CD4-positive, alpha-beta T cell treated with Interleukin-12 subunit alpha and Interleukin-12 subunit beta, for 1 hour (primary cell): ENCODE data around the gene IFNG.

Source experiments
- DNase-seq: peaks from one replicate; pipeline ENCODE4 v3.0.0-alpha.2; 2020

The IFNG gene

DNA sequence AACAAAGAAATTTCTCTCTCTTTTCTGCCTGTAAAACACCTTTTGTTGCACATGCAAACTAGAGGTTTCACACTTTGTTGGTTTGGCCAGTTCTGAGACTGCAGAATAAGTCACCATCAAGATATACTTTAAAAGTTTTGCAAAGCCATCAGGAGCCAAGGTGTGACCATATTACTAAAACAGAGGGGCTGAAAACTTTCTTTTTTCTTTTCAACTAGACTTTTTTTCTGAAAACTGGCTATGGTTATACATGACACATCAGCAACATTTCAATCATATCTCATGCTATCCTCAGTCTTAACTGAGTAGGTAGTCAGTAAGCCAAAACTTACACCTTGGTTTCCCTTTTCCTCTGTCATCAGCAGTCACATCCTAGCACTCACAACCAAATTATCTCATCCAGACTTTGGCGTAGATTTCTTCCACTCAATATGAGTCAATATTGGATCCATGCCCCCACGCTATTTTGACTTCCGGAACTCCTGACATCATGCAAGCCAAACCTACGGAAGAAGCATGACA is 4.1 kb upstream of the IFNG start:
- DNase-seq: peak; percentile 25

DNA sequence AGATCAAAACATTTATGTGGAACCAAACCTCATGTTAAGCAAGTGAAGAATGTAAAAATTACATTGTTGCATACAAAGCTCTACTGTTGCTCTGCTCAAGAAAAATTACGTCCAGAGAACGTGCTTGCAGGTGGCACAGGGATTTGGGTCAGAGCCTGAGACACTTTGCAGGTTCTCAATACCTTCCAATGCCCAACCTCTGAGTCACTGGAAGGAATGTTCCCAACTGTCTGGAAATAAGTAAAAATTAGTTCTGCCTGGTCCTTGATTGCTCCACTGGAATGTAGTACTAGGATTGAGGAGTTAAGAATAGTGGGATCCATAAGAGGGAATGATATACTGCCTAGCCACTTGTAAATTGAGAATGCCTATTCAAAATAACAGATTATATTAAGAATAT is 2.8 kb upstream of the IFNG start:
- DNase-seq: no peak

DNA sequence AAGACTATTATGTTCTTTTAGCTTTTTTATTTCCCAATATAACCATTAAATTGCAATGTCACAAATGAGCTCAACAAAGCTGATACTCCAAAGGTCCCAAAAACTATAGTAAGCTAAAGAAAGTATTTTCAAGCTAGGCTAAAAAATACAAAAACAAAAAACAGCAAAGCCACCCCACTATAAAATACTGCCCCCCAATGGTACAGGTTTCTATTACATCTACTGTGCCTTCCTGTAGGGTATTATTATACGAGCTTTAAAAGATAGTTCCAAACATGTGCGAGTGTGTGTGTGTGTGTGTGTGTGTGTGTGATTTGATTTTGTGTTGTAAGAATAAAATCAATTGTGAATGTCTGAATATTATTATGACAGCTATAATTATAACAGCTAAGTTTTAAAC is 1.1 kb downstream of the IFNG start:
- peak; percentile 72 for DNase-seq

DNA sequence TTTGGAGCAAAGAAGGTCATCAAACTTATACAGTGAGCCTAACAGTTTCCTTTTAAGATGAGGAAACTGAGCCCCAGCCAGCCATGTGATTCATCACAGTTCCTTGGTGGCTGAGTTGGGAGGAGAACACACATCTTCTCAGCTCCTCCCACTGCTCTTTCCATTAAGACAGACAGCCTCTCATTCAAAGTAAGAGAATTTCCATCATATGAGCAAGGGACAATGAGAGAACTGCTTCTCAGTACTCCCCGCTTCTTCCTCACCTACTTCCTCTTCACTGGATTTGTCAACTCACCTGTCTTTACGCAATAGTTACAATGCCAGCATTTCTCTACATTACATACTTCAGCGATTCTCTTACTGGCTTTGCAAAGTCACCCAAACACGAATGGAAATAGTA is 2.2 kb downstream of the IFNG start:
- peak; percentile 20 for DNase-seq

- no peak for DNase-seq
Measured at GRCh38 chr12:68156636-68157035, 2.9 kb downstream of the IFNG start.

- no peak for DNase-seq
Measured at GRCh38 chr12:68154779-68155178, 4.8 kb downstream of the IFNG start.

DNA sequence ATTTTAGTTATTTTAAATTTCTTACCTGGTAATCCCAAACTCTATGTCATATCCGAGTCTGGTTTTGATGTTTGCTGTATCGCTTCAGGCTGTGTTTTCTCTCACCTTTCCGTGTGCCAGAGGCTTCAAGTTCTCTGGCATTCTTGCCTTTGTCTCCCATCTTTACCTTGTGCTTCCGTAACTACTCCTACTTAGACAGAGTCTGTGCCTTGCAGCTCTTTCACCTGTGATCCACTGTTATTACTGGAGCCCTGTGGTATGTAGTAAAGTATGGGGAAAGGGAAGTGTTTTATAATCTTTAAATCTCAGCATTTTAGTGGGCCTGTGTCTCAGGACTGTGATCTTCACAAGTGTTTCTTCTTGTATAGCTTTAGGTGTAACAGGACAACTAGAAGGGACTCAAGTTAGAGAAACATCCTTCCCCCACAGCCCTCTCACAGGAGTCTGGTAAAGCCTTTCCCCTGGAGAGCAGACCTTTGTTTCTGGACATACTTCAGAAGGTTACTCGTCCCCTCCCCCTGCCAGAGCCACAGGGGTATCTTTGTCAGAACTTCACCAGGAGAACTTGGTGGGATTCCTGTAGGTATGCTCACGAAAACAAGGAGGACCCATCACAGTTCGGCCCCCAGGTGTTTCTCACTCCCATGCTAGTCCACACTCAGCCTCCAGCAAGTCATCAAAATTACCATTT is 11.1 kb downstream of the IFNG start:
- no peak for DNase-seq

- DNase-seq: no peak
Measured at GRCh38 chr12:68140556-68140955, 19.0 kb downstream of the IFNG start.

GRCh38 chr12:68139941-68140340 is 19.6 kb downstream of the IFNG start:
- DNase-seq: no peak

DNA sequence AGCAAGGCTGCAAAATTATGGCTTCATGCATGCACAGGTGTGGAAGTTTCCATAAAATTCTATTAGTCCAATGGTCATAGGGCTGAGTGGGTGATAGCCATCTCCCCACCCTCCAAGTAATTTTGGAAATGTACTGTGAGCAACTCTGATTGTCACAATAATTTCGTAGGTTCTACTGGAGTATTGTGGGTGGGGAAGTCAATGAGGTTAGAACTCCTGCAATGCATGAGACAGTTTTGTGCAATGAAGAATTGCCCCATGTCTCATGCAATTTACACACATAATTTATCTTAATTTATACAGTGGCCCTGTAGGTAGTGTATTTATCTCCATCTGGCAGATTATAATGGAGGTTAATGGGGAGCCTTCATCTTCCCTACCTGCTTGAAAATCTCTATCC is 20.5 kb downstream of the IFNG start:
- no peak for DNase-seq

- no peak for DNase-seq
Measured at GRCh38 chr12:68138480-68138879, 21.1 kb downstream of the IFNG start.

GRCh38 chr12:68137335-68137830 is 22.2 kb downstream of the IFNG start:
- peak; percentile 18 for DNase-seq

- DNase-seq: no peak
Measured at GRCh38 chr12:68135520-68135919, 24.0 kb downstream of the IFNG start.

GRCh38 chr12:68131867-68132414 is 27.6 kb downstream of the IFNG start:
- no peak for DNase-seq

DNA sequence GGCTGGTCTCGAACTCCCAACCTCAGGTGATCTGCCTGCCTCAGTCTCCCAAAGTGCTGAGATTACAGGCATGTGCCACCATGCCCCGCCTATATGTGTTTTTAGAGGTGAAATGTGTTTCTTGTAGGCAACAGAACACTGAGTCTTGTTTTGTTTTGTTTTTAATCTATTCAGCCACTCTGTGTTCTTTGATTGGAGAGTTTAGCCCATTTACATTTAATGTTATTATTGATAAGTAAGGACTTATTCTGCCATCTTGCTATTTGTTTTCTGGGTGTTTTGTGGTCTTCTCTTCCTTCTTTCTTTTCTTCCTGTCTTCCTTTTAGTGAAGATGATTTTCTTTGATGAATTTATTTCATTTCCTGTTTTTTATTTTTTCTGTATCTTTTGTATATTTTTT is 29.6 kb downstream of the IFNG start:
- DNase-seq: no peak

- DNase-seq: no peak
Measured at GRCh38 chr12:68122236-68122920, 37.2 kb downstream of the IFNG start.

- DNase-seq: no peak
Measured at GRCh38 chr12:68121143-68121542, 38.4 kb downstream of the IFNG start.

DNA sequence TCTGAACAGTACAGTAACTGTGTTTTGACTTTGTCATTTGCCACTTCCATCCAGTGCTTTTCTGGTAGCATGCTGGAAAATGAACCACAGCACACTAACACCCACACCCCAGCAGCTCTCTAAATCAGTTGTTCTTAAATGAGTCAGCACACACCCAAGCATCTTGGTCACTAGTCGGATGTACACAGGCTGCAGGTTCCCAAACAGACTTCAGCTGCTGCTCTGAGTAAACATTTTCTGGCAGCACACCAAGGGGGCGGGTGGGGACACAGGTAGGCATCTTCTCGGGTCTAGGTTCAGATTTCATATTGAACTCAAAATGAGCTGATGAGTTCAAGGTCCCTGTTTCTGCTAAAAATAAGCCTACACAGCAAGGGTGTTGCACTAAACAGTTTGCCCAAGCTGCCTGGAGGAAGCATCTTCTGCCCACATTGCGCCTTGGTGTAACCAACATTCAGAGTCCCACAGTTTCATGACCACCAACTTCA is 39.8 kb downstream of the IFNG start:
- peak; percentile 47 for DNase-seq

DNA sequence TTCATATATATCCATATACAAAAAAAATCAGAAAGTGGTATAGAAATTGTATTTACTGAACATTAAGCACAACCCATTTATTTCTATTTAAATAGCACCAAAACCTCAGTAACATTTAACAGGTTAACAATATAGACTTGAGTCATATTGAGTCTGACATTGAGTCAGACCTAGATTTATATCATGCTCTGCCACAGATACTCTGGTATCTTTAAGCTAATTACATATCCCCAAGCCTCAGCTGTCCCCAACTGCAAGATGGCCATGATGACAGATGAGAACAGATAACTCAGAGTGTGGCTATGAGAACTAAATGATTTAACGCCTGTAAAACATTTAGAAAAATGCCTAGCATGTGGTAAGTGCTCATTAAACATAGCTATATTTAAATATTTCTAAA is 40.3 kb downstream of the IFNG start:
- peak; percentile 12 for DNase-seq

- DNase-seq: peak; percentile 15
Measured at GRCh38 chr12:68118096-68118755, 41.3 kb downstream of the IFNG start.

GRCh38 chr12:68117661-68118060 is 41.9 kb downstream of the IFNG start:
- DNase-seq: no peak

DNA sequence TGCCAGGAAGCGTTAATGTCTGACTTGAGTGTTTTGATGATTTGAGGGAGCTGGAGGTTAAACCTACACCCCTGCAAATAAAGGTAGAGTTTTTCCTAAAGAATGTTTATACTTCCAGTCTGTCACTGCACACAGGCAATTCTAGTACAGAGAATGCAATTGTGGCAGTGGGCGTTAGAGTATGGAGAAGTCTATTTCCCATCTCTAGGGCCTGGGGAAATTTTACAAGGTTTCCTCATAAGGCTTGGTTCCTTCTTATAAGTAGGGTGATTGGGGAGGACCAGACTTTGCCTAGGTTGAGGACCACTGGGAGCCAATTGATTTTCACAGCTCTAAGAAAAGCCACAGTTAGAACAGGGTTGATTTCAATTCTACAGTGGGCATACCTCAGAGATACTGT is 44.3 kb downstream of the IFNG start:
- no peak for DNase-seq

- no peak for DNase-seq
Measured at GRCh38 chr12:68114606-68115005, 44.9 kb downstream of the IFNG start.
